Progenitor cell of endocrine pancreas (in vitro differentiated cells): ENCODE measurements around the gene FBXO5. TPM values are rescaled to one million over a fixed set of nuclear protein-coding genes. Genes with fewer than 3 reads are reported as not detected.
A peak's percentile ranks its signal among the peaks of the same experiment; 100 is the strongest.

Experiments used
- DNase-seq: peaks from one replicate; pipeline ENCODE4 v3.0.0; 2021; ENCODE audit warnings: low spot score; ENCODE audit not compliant: unreplicated experiment
- H3K27ac Mint-ChIP-seq: 2 replicates; pipeline ENCODE4 v1.8.0; 2021; ENCODE audit warnings: mild to moderate bottlenecking, moderate library complexity, mixed read lengths
- H3K27me3 Mint-ChIP-seq: 2 replicates; pipeline ENCODE4 v1.8.0; 2021; ENCODE audit warnings: mixed read lengths
- H3K36me3 Mint-ChIP-seq: 2 replicates; pipeline ENCODE4 v1.8.0; 2022; ENCODE audit warnings: mixed read lengths; ENCODE audit not compliant: insufficient read depth
- H3K4me1 Mint-ChIP-seq: 2 replicates; pipeline ENCODE4 v1.8.0; 2021; ENCODE audit warnings: low read depth, mixed read lengths
- H3K4me3 Mint-ChIP-seq: 2 replicates; pipeline ENCODE4 v1.8.0; 2021; ENCODE audit warnings: low read depth, mild to moderate bottlenecking, moderate library complexity, mixed read lengths
- H3K9me3 Mint-ChIP-seq: 2 replicates; pipeline ENCODE4 v1.8.0; 2021; ENCODE audit warnings: low read depth, mixed read lengths
- CTCF ChIP-seq: fragments of 200-600 bp; sonication (generic); IDR thresholded peaks from one replicate; pipeline ENCODE4 v1.5.0; 2021; ENCODE audit warnings: antibody characterized with exemption, mild to moderate bottlenecking; ENCODE audit not compliant: unreplicated experiment
- total RNA-seq: library from RNA; stranded (reverse); gene quantifications from 2 replicates; pipeline ENCODE4 v1.2.1, GENCODE V29; 2021

Gene FBXO5
- total RNA-seq, 1 donor from 2014 or later: 21.8 TPM

- no peak for TF ChIP-seq CTCF
- Mint-ChIP-seq H3K27me3 (no peaks in the 10 kb centered on the region), H3K36me3 (no peaks in the 10 kb centered on the region), H3K9me3 (no peaks in the 10 kb centered on the region), H3K4me3 (no peak overlapping the region), H3K27ac (no peak overlapping the region), H3K4me1 (peaks cover 2% of the 10 kb centered on the region)
- no peak for DNase-seq
These were observed 32.6 kb downstream of the FBXO5 start for GRCh38 chr6:152950240-152950639.

GRCh38 chr6:152948150-152948768 lies 34.6 kb downstream of the FBXO5 start:
- Mint-ChIP-seq H3K36me3 (no peaks in the 10 kb centered on the region), H3K9me3 (no peaks in the 10 kb centered on the region), H3K4me1 (peaks cover 2% of the 10 kb centered on the region), H3K4me3 (no peak overlapping the region), H3K27me3 (no peaks in the 10 kb centered on the region), H3K27ac (no peak overlapping the region)
- peak; percentile 78 for TF ChIP-seq CTCF
- DNase-seq: no peak

- no peak for TF ChIP-seq CTCF
- H3K27ac Mint-ChIP-seq: no peak overlapping the region
- no peaks in the 10 kb centered on the region for H3K9me3 Mint-ChIP-seq
- H3K27me3 Mint-ChIP-seq: no peaks in the 10 kb centered on the region
- no peak for DNase-seq
- peaks cover 2% of the 10 kb centered on the region for H3K4me1 Mint-ChIP-seq
- H3K36me3 Mint-ChIP-seq: no peaks in the 10 kb centered on the region
- H3K4me3 Mint-ChIP-seq: no peak overlapping the region
These were observed 35.8 kb downstream of the FBXO5 start for GRCh38 chr6:152946995-152947394.

- H3K4me1 Mint-ChIP-seq: peaks cover 2% of the 10 kb centered on the region
- H3K9me3 Mint-ChIP-seq: no peaks in the 10 kb centered on the region
- no peak for TF ChIP-seq CTCF
- no peaks in the 10 kb centered on the region for H3K27me3 Mint-ChIP-seq
- no peak for DNase-seq
- H3K36me3 Mint-ChIP-seq: no peaks in the 10 kb centered on the region
- H3K27ac Mint-ChIP-seq: no peak overlapping the region
- H3K4me3 Mint-ChIP-seq: no peak overlapping the region
These were observed 36.4 kb downstream of the FBXO5 start for GRCh38 chr6:152946484-152946883.

- Mint-ChIP-seq H3K4me3 (no peak overlapping the region), H3K27ac (no peak overlapping the region), H3K9me3 (no peaks in the 10 kb centered on the region), H3K36me3 (no peaks in the 10 kb centered on the region), H3K4me1 (peaks cover 2% of the 10 kb centered on the region), H3K27me3 (no peaks in the 10 kb centered on the region)
- DNase-seq: no peak
- no peak for TF ChIP-seq CTCF
These were observed 39.5 kb downstream of the FBXO5 start for GRCh38 chr6:152943260-152943897.
